NK-92 treated with Interleukin-12 subunit alpha and Interleukin-12 subunit beta, amount 100 ng/mL, for 24 hours (cell line): ENCODE results near the gene IMPDH1.

Experiments used
- DNase-seq: peaks from one replicate; lab custom pipeline; 2025; lab: John Stamatoyannopoulos, UW

Gene IMPDH1

GRCh38 chr7:128387216-128388144 lies 22.3 kb downstream of the IMPDH1 start:
- DNase-seq: peak; percentile 55

DNA sequence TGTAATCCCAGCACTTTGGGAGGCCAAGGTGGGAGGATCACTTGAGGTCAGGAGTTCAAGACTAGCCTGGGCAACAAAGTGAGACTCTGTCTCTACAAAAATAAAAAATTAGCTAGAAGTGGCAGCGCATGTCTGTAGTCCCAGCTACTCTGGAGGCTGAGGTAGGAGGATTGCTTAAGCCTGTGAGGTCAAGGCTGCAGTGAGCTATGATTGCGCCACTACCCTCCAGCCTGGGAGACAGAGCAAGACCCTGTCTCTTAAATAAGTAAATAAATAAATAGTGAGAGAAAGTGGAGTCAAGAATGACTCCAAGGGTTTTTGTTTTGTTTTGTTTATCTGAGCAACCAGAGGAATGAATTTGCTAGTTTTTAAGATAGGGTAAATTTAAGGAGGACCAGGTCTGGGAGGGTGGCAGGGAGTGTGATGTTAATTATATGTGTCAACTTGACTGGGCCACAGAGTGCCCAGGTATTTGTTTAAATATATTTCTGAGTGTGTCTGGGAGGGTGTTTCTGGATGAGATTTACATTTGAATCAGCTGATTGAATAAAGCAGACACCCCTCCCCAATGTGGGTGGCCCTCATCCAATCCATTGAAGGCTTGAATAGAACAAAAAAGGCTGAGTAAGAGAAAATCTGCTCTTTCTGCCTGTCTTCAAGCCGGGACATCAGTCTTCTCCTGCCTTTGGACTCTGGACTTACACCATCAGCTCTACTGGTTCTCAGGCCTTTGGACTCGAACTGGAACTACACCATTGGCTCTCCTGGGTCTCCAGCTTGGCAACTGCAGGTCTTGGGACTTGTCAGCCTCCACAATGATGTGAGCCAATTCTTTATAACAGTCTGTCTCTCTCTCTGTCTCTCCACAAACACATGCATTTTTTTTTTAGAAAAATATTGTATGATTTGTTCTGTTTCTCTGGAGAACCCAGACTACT lies 23.5 kb downstream of the IMPDH1 start:
- no peak for DNase-seq

GRCh38 chr7:128384726-128385125 lies 25.1 kb downstream of the IMPDH1 start:
- DNase-seq: no peak

GRCh38 chr7:128383776-128384175 lies 26.0 kb downstream of the IMPDH1 start:
- DNase-seq: no peak

GRCh38 chr7:128381161-128381821 lies 28.5 kb downstream of the IMPDH1 start:
- DNase-seq: no peak

DNA sequence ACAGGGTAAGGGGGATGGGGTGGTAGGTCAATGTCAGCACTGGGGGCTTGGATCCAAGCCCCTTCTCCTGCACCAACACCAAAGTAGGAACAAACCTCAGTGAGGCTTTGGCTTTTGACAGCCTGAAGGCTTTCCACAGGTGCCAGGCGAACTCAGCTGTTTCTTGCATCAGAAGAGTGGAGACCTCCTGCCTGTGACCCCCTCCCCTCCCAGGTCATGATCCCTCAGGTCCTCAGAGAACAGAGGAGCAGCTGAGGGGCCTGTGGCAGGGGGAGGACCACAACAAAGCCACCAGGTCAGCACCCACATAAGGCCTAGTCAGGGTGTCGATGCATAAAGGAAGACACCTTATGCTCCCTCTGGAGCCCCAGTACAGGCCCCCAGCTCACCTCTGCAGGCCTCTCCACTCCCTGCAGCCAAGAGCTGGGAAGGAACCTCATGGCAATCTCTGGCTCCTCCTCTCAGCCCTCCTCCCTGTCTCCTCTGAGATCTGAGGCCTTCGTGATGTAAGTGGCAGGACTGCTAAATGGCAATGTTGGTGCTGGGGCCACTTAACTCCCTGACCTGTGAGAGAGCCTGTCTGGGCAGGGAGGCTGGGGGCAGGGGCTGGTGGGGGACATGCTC lies 29.2 kb downstream of the IMPDH1 start:
- DNase-seq: no peak

DNA sequence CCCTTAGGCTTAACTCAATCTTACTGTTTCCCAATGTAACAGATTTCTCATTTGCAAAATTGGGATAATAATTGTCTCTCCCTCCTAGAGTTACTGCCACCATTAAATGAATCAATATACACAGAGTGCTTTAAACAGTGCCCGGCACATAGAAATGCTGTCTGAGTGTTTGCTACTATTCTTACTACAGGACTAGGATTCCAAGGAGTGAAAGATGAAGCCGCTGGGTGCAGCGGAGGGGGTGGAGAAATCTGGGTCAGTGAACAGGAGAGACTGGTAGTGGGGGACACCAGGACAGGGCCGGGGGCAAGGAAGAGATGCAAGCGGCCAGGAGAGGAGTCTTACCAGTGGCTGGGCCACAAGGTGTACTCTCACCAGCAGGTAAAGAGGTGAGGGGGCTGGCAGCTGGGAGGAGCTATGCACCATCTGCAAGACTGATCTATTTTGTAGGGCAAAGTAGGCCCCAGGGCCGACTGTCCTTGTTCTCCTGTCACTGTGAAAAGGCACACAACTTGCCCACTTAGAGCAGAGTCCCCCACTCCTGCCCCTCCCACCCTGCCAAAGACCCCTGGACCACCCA lies 29.8 kb downstream of the IMPDH1 start:
- no peak for DNase-seq

- no peak for DNase-seq
Measured at GRCh38 chr7:128378637-128379036, 31.1 kb downstream of the IMPDH1 start.

DNA sequence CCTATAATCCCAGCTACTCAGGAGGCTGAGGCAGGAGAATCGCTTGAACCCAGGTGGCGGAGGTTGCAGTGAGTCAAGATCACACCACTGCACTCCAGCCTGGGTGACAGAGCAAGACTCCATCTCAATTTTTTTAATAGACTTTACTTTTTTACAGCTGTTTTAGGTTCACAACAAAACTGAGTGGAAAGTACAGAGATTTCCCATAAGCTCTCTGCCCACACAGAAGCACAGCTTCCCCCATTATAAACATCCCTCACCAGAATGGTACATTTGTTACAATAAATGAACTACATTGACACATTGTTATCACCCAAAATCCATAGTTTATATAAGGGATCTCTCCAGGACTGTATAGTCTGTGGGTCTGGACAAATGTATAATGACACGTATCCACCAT lies 33.7 kb downstream of the IMPDH1 start:
- DNase-seq: no peak

DNA sequence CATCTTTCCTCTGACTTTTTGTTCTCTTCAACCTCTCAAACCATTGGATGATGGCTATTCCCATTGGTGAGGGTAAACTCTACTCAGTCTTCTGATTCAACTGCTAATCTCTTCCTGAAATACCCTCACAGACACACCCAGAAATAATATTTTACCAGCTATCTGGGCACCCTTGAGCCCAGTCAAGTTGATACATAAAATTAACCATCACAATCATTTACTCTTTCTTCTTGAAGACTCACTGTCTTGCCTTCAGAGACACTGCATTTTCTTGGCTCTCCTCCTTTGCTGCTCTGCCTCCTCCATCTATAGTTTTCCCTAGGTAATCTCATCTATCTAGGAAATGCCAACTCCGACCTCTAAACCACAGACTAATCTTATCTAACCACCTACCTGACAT lies 35.7 kb downstream of the IMPDH1 start:
- no peak for DNase-seq

DNA sequence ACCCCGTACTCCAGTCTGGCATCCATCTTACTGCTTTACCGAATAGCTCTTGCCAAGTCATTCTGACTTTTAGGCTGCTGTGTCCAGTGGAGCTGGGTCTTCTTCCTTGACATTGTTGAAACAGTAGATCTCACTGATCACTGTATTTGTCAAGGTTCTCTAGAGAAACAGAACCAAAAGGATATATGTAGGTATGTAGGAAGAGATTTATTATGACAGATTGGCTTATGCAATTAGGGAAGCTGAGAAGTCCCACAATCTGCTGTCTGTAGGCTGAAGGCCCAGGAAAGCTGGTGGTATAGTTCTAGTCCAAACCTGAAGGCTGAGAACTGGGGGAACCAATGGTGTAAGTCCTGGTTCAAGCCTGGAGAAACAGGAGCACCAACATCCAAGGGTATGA lies 36.2 kb downstream of the IMPDH1 start:
- DNase-seq: no peak

GRCh38 chr7:128370491-128370890 lies 39.3 kb downstream of the IMPDH1 start:
- DNase-seq: no peak

DNA sequence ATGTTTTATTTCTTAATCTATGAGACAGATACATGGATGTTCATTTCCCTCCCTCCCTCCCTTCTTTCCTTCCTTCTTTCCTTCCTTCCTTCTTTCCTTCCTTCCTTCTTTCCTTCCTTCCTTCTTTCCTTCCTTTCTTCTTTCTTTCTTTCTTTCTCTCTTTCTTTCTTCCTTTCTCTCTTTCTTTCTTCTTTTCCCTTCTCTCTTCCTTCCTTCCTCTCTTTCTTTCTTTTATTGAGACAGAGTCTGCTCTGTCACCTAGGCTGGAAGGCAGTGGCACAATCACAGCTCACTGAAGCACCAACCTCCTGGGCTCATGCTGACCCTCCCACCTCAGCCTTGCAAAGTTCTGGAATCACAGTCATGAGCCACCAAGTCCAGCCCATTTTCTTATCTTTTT lies 42.8 kb downstream of the IMPDH1 start:
- no peak for DNase-seq

DNA sequence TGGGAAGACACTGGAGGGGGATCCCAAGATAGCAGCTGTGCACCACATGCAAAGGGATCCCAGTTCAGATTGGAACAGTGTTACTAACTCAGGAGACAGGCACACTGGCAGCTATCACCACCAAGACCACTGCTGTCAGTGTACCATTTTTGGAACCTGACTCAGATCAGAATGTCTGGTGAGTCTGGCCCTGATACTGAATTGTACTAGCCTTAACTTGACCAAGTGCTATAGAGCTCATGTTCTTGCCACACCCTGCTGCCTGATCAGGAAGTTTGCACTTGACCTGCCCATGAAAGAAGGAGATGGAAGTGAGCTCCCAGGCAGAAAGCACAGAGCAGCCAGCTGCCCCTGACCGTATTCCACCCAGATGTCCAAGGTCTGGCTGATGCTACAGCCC lies 43.5 kb downstream of the IMPDH1 start:
- DNase-seq: no peak

- no peak for DNase-seq
Measured at GRCh38 chr7:128365432-128365831, 44.4 kb downstream of the IMPDH1 start.

DNA sequence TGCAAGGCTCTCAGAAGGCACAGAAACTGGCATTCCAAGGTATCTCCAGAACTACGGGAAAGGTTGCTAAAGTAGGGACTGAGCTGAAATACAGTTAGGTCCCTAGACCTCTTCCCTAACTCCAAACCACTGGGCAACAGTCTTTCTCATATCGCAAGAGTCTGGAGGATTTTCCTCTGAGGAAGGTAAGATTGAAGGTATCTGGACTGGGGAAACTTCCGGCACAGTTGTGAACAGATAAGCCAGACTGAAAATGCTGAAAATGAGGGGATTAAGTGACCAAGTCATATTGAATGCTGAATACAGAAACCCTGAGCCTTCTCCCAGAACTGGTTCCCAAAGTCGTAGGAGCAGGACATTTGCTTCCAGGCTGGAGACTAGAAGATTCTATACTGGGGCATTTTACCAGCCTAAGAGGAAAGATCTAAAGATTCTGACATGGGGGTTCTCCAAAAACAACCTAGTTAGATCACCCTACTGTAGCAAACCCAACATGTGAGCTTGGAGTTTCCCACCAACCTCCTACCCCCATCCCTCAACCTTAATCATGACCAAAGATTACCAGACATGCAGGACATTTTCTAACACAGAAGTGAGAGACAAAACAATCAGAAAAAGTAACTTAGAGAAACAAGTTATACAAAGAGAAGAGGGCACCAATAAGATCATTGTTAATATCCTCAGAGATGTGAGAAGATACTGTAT lies 45.5 kb downstream of the IMPDH1 start:
- no peak for DNase-seq

- no peak for DNase-seq
Measured at GRCh38 chr7:128363261-128363721, 46.5 kb downstream of the IMPDH1 start.

- no peak for DNase-seq
Measured at GRCh38 chr7:128362670-128363069, 47.1 kb downstream of the IMPDH1 start.

DNA sequence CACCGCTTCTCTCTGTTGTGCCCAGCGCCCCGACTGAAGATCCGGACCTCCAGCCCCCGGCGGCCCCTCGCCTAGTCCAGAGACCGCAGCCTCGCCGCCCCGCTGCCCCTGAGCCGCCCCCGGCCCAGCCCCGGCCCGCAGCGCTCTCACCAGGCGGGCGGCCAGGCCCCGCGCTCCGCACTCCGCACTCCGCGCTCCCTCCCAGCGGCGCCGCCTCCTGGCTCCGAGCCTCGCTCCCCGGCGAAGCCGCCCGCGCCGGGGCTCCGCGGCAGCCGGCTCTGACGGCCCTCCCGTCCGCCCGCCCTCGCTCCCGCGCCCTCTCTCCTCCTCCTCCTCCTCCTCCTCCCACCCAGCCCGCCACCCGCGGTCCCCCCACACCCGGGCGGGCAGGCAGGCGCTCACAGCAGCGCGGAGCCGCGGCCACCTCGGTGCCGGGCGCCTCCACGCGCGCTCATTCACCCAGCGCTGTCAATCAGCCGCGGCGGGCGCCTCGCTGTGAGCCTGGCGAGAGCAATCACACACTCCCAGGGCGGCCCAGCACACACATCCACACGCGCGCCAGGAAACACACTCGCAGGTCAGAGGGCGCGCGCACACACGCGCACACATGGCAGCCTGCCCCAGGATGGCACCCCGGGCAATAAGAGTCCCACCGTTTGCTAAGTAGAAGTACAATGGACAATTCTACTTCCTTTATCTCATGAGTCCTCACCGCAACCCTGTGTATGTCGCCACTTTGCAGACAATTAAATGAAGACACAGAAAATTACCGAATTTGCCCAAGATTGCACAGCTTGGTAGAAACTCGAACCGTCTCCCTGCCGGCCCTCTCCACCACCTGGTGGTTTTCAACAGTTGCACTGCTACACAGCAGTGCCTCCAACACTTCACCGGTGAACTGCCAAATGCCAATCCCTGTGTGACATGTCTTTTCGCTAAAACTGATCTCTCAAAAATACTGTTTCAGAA lies 48.1 kb downstream of the IMPDH1 start, which contains the start of gene PRRT4:
Gene PRRT4 (minus strand): TSS at position 280 of the 969 bp plus-strand sequence.
- DNase-seq: no peak

- no peak for DNase-seq
Measured at GRCh38 chr7:128360359-128360678, 49.5 kb downstream of the IMPDH1 start.
